GM13976 (cell line): Measurements from ENCODE around the gene NHERF2.

Experiments used
- DNase-seq: peaks from one replicate; pipeline ENCODE4 v3.0.0; 2012; ENCODE audit warnings: low spot score
- CTCF ChIP-seq: IDR thresholded peaks from 2 replicates; pipeline ENCODE4 v1.5.1; 2012; ENCODE audit warnings: borderline replicate concordance, mild to moderate bottlenecking; ENCODE audit not compliant: insufficient read depth; ENCODE audit errors: extremely low read depth, missing control alignments, control extremely low read depth
- in situ Hi-C: fragments of 300-500 bp; cut with MboI; formaldehyde crosslinking; loops from one replicate; pipeline ENCODE4 v1.12.0; 2022; ENCODE audit warnings: low sequenced_read_pairs, mixed read lengths, inconsistent platforms; ENCODE audit not compliant: unreplicated experiment

The NHERF2 gene

GRCh38 chr16:1980030-1980769 lies 46.5 kb upstream of the NHERF2 start:
- TF ChIP-seq CTCF, result no peak
- in situ Hi-C loops, result no loop called here
- no peak for DNase-seq

- no peak for TF ChIP-seq CTCF
- DNase-seq, result no peak
- in situ Hi-C loops, result no loop called here
Observed at GRCh38 chr16:1980770-1981087, 46.0 kb upstream of the NHERF2 start.

GRCh38 chr16:1981398-1981836 lies 45.3 kb upstream of the NHERF2 start, which contains the start of gene NOXO1:
Gene NOXO1 (minus strand): TSS chr16:1981469. CDS start chr16:1981179, 290 bp downstream.
- no peak for DNase-seq
- in situ Hi-C loops, result no loop called here
- no peak for TF ChIP-seq CTCF

- in situ Hi-C loops, result no loop called here
- no peak for DNase-seq
- TF ChIP-seq CTCF, result no peak
Observed at GRCh38 chr16:1982013-1982433, 44.7 kb upstream of the NHERF2 start.

- in situ Hi-C loops, result no loop called here
- TF ChIP-seq CTCF, result no peak
- DNase-seq, result no peak
Observed at GRCh38 chr16:1982991-1983543, 43.6 kb upstream of the NHERF2 start.

- in situ Hi-C loops, result no loop called here
- peak; percentile 76 for TF ChIP-seq CTCF
- DNase-seq, result peak; percentile 98
Observed at GRCh38 chr16:1983544-1984346, 43.0 kb upstream of the NHERF2 start, which contains the start of gene GFER. Gene GFER (plus strand): TSS chr16:1984193. CDS start chr16:1984219, 26 bp downstream.
